PC-3 (cell line): ENCODE measurements around the gene EDIL3. TPM values are rescaled to one million over a fixed set of nuclear protein-coding genes. Genes with fewer than 3 reads are reported as not detected.

Experiments
- ATAC-seq: fragments of 200-7000 bp; cut with Tn5 transposase; 2 replicates; pipeline ENCODE4 v1.9.1; 2020; ENCODE audit warnings: mild to moderate bottlenecking, moderate library complexity
- BruUV-seq: library from RNA; stranded (reverse); fragments of 400-500 nt; replicated peaks from 2 replicates; lab custom pipeline; 2021; lab: Mats Ljungman, UMichigan
- CTCF ChIA-PET: fragments of 300-600 bp; sonication (Branson Sonifier 250); formaldehyde crosslinking; loops from one replicate; lab custom pipeline; 2022; ENCODE audit warnings: antibody characterized with exemption; lab: Charles Lee
- POLR2A ChIA-PET: fragments of 300-600 bp; sonication (Branson Sonifier 250); formaldehyde crosslinking; loops from one replicate; lab custom pipeline; 2022; ENCODE audit warnings: antibody characterized with exemption; ENCODE audit not compliant: unreplicated experiment; lab: Charles Lee
- DNase-seq: peaks from one replicate; pipeline ENCODE4 v3.0.0-alpha.2; 2015
- H2AFZ ChIP-seq: fragments of 300-600 bp; sonication (generic); 2 replicates; pipeline ENCODE4 v1.6.0; 2016; ENCODE audit warnings: antibody characterized with exemption, low read length
- H3F3A ChIP-seq: fragments of 300-600 bp; sonication (generic); one replicate; pipeline ENCODE4 v1.6.0; 2017; ENCODE audit warnings: antibody characterized with exemption, low read length, control low read depth, mild to moderate bottlenecking; ENCODE audit not compliant: unreplicated experiment
- H3K27ac ChIP-seq: fragments of 300-600 bp; sonication (generic); 2 replicates; pipeline ENCODE4 v1.5.1; 2016; ENCODE audit warnings: mild to moderate bottlenecking, low read length
- H3K27me3 ChIP-seq: fragments of 300-600 bp; sonication (generic); 2 replicates; pipeline ENCODE4 v1.6.1; 2016; ENCODE audit warnings: low read length, mixed read lengths
- H3K36me3 ChIP-seq: fragments of 300-600 bp; sonication (generic); 2 replicates; pipeline ENCODE4 v1.6.1; 2016; ENCODE audit warnings: low read depth, mixed run types, low read length, mixed read lengths
- H3K4me1 ChIP-seq: fragments of 300-600 bp; sonication (generic); 2 replicates; pipeline ENCODE4 v1.5.1; 2016; ENCODE audit warnings: low read length; ENCODE audit not compliant: insufficient read depth
- H3K4me2 ChIP-seq: fragments of 300-600 bp; sonication (generic); 2 replicates; pipeline ENCODE4 v1.6.0; 2016; ENCODE audit warnings: low read length
- H3K4me3 ChIP-seq: fragments of 300-600 bp; sonication (generic); 2 replicates; pipeline ENCODE4 v1.5.1; 2016; ENCODE audit warnings: mild to moderate bottlenecking, low read length, mixed read lengths
- H3K79me2 ChIP-seq: fragments of 300-600 bp; sonication (generic); 2 replicates; pipeline ENCODE4 v1.6.1; 2017; ENCODE audit warnings: low read length, mixed read lengths
- H3K9ac ChIP-seq: fragments of 300-600 bp; sonication (generic); 2 replicates; pipeline ENCODE4 v1.6.0; 2016; ENCODE audit warnings: mild to moderate bottlenecking, low read length
- H3K9me2 ChIP-seq: fragments of 300-600 bp; sonication (generic); replicated peaks from 2 replicates; pipeline ENCODE4 v1.6.1; 2016; ENCODE audit warnings: mixed run types, low read length, mixed read lengths
- H3K9me3 ChIP-seq: fragments of 300-600 bp; sonication (generic); 2 replicates; pipeline ENCODE4 v1.6.1; 2016; ENCODE audit warnings: low read length, mixed read lengths
- H4K20me1 ChIP-seq: fragments of 300-600 bp; sonication (generic); 2 replicates; pipeline ENCODE4 v1.6.1; 2016; ENCODE audit warnings: low read length, mixed read lengths
- EZH2 ChIP-seq: fragments of 300-600 bp; sonication (generic); IDR thresholded peaks from one replicate; pipeline ENCODE4 v1.6.1; 2017; ENCODE audit warnings: antibody characterized with exemption, mild to moderate bottlenecking, low read length; ENCODE audit not compliant: unreplicated experiment
- EZH2phosphoT487 ChIP-seq: fragments of 300-600 bp; sonication (generic); IDR thresholded peaks from 2 replicates; pipeline ENCODE4 v1.6.1; 2018; ENCODE audit warnings: mild to moderate bottlenecking, antibody characterized with exemption, low read length, borderline replicate concordance
- intact Hi-C: fragments of 100-400 bp; cut with micrococcal nuclease; formaldehyde crosslinking; loops from 2 replicates; pipeline ENCODE4 v1.9.0; 2023
- total RNA-seq: library from RNA; depleted of rRNA; stranded (reverse); fragments of >200 nt; gene quantifications from 2 replicates; pipeline ENCODE4 v1.2.3, GENCODE V29; 2014
- TF ChIP-seq, protein P1 (sequence below): fragments of 300-600 bp; sonication (generic); conservative IDR thresholded peaks from 2 replicates; pipeline ENCODE4 v1.5.1; 2017; ENCODE audit warnings: antibody characterized with exemption, low read depth, mild to moderate bottlenecking, low read length

Gene EDIL3
- total RNA-seq, 1 experiment from 2014 or later: 13.8 TPM

DNA sequence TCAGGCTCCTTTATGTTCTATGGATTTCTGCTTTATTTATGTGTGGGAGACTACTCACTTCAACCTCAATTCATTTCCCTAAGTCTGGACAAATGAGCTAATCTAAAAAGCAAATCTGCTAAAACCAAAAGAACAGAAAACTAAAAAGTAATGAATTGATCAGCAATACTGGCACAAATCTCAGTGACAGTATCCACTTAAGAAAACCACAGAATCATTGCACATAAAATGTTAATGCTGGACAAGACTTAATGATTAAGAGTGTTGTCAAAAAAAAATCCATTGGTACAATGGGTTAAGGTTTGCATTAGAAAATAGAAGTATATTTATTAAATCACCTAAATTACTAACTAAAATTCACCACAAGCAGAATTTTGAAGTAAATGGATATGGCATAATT, 147.6 kb downstream of the EDIL3 start:
- no TSS peak for BruUV-seq
- Histone ChIP-seq H3K79me2 (no peaks in the 10 kb centered on the region), H3K27ac (no peak overlapping the region), H3K27me3 (no peaks in the 10 kb centered on the region), H3K9me2 (no peaks in the 10 kb centered on the region), H3K4me1 (peaks cover 32% of the 10 kb centered on the region), H2AFZ (no peak overlapping the region), H3K9ac (no peak overlapping the region), H3K36me3 (no peaks in the 10 kb centered on the region), H3K9me3 (no peaks in the 10 kb centered on the region), H3F3A (no peaks in the 10 kb centered on the region), H3K4me2 (no peak overlapping the region), H3K4me3 (no peak overlapping the region), H4K20me1 (no peaks in the 10 kb centered on the region)
- TF ChIP-seq EZH2: no peak
- TF ChIP-seq EZH2phosphoT487: no peak
- TF ChIP-seq, protein P1, sequence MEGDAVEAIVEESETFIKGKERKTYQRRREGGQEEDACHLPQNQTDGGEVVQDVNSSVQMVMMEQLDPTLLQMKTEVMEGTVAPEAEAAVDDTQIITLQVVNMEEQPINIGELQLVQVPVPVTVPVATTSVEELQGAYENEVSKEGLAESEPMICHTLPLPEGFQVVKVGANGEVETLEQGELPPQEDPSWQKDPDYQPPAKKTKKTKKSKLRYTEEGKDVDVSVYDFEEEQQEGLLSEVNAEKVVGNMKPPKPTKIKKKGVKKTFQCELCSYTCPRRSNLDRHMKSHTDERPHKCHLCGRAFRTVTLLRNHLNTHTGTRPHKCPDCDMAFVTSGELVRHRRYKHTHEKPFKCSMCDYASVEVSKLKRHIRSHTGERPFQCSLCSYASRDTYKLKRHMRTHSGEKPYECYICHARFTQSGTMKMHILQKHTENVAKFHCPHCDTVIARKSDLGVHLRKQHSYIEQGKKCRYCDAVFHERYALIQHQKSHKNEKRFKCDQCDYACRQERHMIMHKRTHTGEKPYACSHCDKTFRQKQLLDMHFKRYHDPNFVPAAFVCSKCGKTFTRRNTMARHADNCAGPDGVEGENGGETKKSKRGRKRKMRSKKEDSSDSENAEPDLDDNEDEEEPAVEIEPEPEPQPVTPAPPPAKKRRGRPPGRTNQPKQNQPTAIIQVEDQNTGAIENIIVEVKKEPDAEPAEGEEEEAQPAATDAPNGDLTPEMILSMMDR: no peak
- intact Hi-C loops: no loop called here
- DNase-seq: no peak
- ChIA-PET CTCF (interaction anchor here (0.6 kb wide), 1 partner anchor 15 kb away, joined by 3 read pairs; no protein-coding TSS in a partner anchor), POLR2A (no interaction called here)
- ATAC-seq: no peak

DNA sequence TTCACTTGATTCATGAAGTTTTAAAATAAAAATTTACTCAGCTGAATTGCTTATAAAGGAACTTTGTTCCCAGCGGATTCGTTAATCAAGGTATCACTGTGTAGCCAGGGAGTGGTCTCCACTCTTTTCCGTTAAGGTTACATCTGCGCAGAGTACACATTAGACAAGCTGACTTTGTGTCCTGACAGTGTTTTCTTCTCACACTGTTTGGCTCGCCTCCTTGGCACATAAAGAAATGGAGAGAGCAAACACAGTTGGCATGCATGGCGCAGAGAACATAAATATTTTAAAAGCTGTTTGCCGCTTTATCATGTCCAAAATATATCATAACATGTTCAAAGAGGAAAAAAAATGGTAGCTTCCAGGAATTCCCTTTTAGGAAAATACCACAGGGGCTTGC, 153.2 kb downstream of the EDIL3 start:
- CTCF ChIA-PET: no interaction called here
- no peaks in the 10 kb centered on the region for H3K79me2 ChIP-seq

DNA sequence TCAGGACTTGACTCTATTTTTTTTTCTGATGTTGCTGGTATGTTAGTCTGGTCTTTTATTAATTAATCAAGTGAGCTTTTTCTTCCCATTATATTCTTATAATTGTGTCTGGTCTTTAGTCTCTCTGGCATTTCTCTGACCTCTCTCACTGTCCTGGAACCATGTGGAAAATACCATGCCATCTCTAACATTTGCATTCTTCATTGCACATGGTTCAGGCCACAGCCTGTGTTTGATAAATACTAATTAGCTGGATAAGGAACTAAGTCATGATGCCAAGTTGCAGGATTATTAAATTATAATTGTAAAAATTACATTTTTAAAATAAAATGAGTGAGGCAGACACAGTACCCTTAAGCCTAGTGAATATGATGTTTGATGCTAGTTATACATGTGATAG, 155.6 kb downstream of the EDIL3 start:
- Histone ChIP-seq H3K9me3 (no peaks in the 10 kb centered on the region), H3K4me3 (no peak overlapping the region), H3K79me2 (no peaks in the 10 kb centered on the region), H3K9me2 (no peaks in the 10 kb centered on the region), H3K27ac (no peak overlapping the region), H3F3A (no peaks in the 10 kb centered on the region), H3K4me1 (no peaks in the 10 kb centered on the region), H3K27me3 (no peaks in the 10 kb centered on the region), H3K36me3 (no peaks in the 10 kb centered on the region), H4K20me1 (no peaks in the 10 kb centered on the region), H2AFZ (no peak overlapping the region), H3K9ac (no peak overlapping the region), H3K4me2 (no peak overlapping the region)
- POLR2A ChIA-PET: no interaction called here
- ATAC-seq: no peak
- no peak for DNase-seq
- intact Hi-C loops: no loop called here
- TF ChIP-seq EZH2phosphoT487 (no peak), EZH2 (no peak)
- TF ChIP-seq, protein P1: no peak
- no TSS peak for BruUV-seq
- CTCF ChIA-PET: no interaction called here

More for the DNA sequence above, 153.2 kb downstream of the EDIL3 start:
- Histone ChIP-seq H3K9me2 (no peaks in the 10 kb centered on the region), H2AFZ (no peak overlapping the region), H3K4me1 (peaks cover 7% of the 10 kb centered on the region), H3K9ac (no peak overlapping the region), H3K27me3 (no peaks in the 10 kb centered on the region), H3K36me3 (no peaks in the 10 kb centered on the region), H3K4me3 (no peak overlapping the region), H3K9me3 (no peaks in the 10 kb centered on the region), H3F3A (no peaks in the 10 kb centered on the region), H3K4me2 (no peak overlapping the region), H4K20me1 (no peaks in the 10 kb centered on the region), H3K27ac (no peak overlapping the region)
- POLR2A ChIA-PET: no interaction called here
- no TSS peak for BruUV-seq
- ATAC-seq (no peak), DNase-seq (no peak)
- TF ChIP-seq EZH2phosphoT487 (no peak), EZH2 (no peak)
- TF ChIP-seq, protein P1: no peak
- intact Hi-C loops: no loop called here
